Ascending aorta (tissue), 2 donors: Measurements from ENCODE around the gene VSNL1. TPM values are rescaled to one million over a fixed set of nuclear protein-coding genes. Genes with fewer than 3 reads are reported as not detected.

Experiments
- DNase-seq, 2 donors: peaks; one replicate each; pipeline ENCODE4 v3.0.0-alpha.2; 2019; ENCODE audit warnings: low spot score in 2 of 2
- H3K27ac ChIP-seq, 2 donors: fragments of 200-600 bp; sonication (generic); one replicate each; pipeline ENCODE4 v1.5.1; 2016 to 2017; ENCODE audit warnings: mild to moderate bottlenecking in 1 of 2
- H3K27me3 ChIP-seq: fragments of 200-600 bp; sonication (generic); one replicate; pipeline ENCODE4 v1.5.1; 2017
- H3K36me3 ChIP-seq, 2 donors: fragments of 200-600 bp; sonication (generic); one replicate each; pipeline ENCODE4 v1.5.1; 2016
- H3K4me1 ChIP-seq, 2 donors: fragments of 200-600 bp; sonication (generic); one replicate each; pipeline ENCODE4 v1.5.1; 2016 to 2017; ENCODE audit warnings: mild to moderate bottlenecking in 1 of 2
- H3K4me3 ChIP-seq, 2 donors: fragments of 200-600 bp; sonication (generic); one replicate each; pipeline ENCODE4 v1.5.1; 2016 to 2017; ENCODE audit warnings: mild to moderate bottlenecking in 1 of 2
- H3K9me3 ChIP-seq, 2 donors: fragments of 200-600 bp; sonication (generic); one replicate each; pipeline ENCODE4 v1.5.1; 2016
- CTCF ChIP-seq, 3 experiments: fragments of 200-600 bp in 2 of 3; fragments of 450-650 bp in 1 of 3; sonication (generic) in 2 of 3; IDR thresholded peaks; one replicate each; pipeline ENCODE4 v1.5.1; 2016 to 2019; ENCODE audit warnings: antibody characterized with exemption in 3 of 3, mild to moderate bottlenecking in 1 of 3, moderate library complexity in 1 of 3
- intact Hi-C: fragments of 100-400 bp; cut with DNase I; formaldehyde crosslinking; loops from one replicate; pipeline ENCODE4 v1.15.1; 2023
- total RNA-seq: library from RNA; depleted of rRNA; stranded (reverse); fragments of >200 nt; gene quantifications from one replicate; pipeline ENCODE4 v1.1.0, GENCODE V29; 2016

VSNL1 gene
- total RNA-seq, 1 donor from 2014 or later: not detected

- Histone ChIP-seq H3K9me3 (no peaks in the 10 kb centered on the region), H3K27me3 (no peaks in the 10 kb centered on the region), H3K36me3 (peaks cover 4 to 31% of the 10 kb centered on the region in 2 donors), H3K27ac (no peak overlapping the region), H3K4me3 (no peak overlapping the region), H3K4me1 (no peaks in the 10 kb centered on the region)
- intact Hi-C loops: no loop called here
- TF ChIP-seq CTCF (IDR thresholded peaks at IDR 0.05): no peak
- no peak for DNase-seq
Measured at GRCh38 chr2:17672583-17673317, 132.3 kb downstream of the VSNL1 start.

GRCh38 chr2:17674817-17675216 is 134.3 kb downstream of the VSNL1 start:
- no peak for DNase-seq
- Histone ChIP-seq H3K36me3 (peaks cover 7 to 14% of the 10 kb centered on the region in 2 donors), H3K4me3 (no peak overlapping the region), H3K27ac (no peak overlapping the region), H3K27me3 (no peaks in the 10 kb centered on the region), H3K4me1 (no peaks in the 10 kb centered on the region), H3K9me3 (no peaks in the 10 kb centered on the region)
- no peak for TF ChIP-seq CTCF (IDR thresholded peaks at IDR 0.05)
- intact Hi-C loops: no loop called here

GRCh38 chr2:17680119-17680518 is 139.6 kb downstream of the VSNL1 start:
- intact Hi-C loops: no loop called here
- Histone ChIP-seq H3K4me3 (no peak overlapping the region), H3K27me3 (no peaks in the 10 kb centered on the region), H3K4me1 (no peaks in the 10 kb centered on the region), H3K27ac (no peak overlapping the region), H3K36me3 (peaks cover 8 to 24% of the 10 kb centered on the region in 2 donors), H3K9me3 (no peaks in the 10 kb centered on the region)
- TF ChIP-seq CTCF (IDR thresholded peaks at IDR 0.05): no peak
- DNase-seq: no peak

GRCh38 chr2:17682098-17682857 is 141.8 kb downstream of the VSNL1 start:
- no peak for TF ChIP-seq CTCF (IDR thresholded peaks at IDR 0.05)
- H3K27ac ChIP-seq: no peak overlapping the region
- H3K4me3 ChIP-seq: no peak overlapping the region
- H3K4me1 ChIP-seq: no peaks in the 10 kb centered on the region
- intact Hi-C loops: no loop called here
- H3K36me3 ChIP-seq: peaks cover 8 to 24% of the 10 kb centered on the region in 2 donors
- no peaks in the 10 kb centered on the region for H3K9me3 ChIP-seq
- DNase-seq: no peak
- no peaks in the 10 kb centered on the region for H3K27me3 ChIP-seq

GRCh38 chr2:17683981-17684380 is 143.5 kb downstream of the VSNL1 start:
- H3K9me3 ChIP-seq: no peaks in the 10 kb centered on the region
- H3K27me3 ChIP-seq: no peaks in the 10 kb centered on the region
- no peak overlapping the region for H3K27ac ChIP-seq
- no peak overlapping the region for H3K4me3 ChIP-seq
- DNase-seq: no peak
- H3K36me3 ChIP-seq: peaks cover 4 to 33% of the 10 kb centered on the region in 2 donors
- no peaks in the 10 kb centered on the region for H3K4me1 ChIP-seq
- TF ChIP-seq CTCF (IDR thresholded peaks at IDR 0.05): no peak
- intact Hi-C loops: no loop called here
